GM18951 (cell line): ENCODE results near the gene RUNX1.

Source experiments
- POLR2A ChIP-seq: IDR thresholded peaks from 4 replicates; pipeline ENCODE4 v1.6.1; 2011; ENCODE audit warnings: mild to moderate bottlenecking; ENCODE audit not compliant: insufficient read length, insufficient read depth; ENCODE audit errors: extremely low read depth
- in situ Hi-C: fragments of 300-500 bp; cut with MboI; formaldehyde crosslinking; loops from one replicate; pipeline ENCODE4 v1.12.0; 2022; ENCODE audit warnings: low sequenced_read_pairs, mixed read lengths, inconsistent platforms; ENCODE audit not compliant: unreplicated experiment

The RUNX1 gene

GRCh38 chr21:35026617-35027562, 22.2 kb downstream of the RUNX1 start:
- in situ Hi-C loops = no loop called here

GRCh38 chr21:35026153-35026500, 23.0 kb downstream of the RUNX1 start:
- in situ Hi-C loops = no loop called here
- TF ChIP-seq POLR2A = no peak

More at GRCh38 chr21:35026617-35027562, 22.2 kb downstream of the RUNX1 start:
- TF ChIP-seq POLR2A = no peak

- in situ Hi-C loops = no loop called here
Observed at GRCh38 chr21:35025206-35026152, 23.6 kb downstream of the RUNX1 start.

GRCh38 chr21:35024513-35024912, 24.6 kb downstream of the RUNX1 start:
- TF ChIP-seq POLR2A = no peak
- in situ Hi-C loops = no loop called here

More at GRCh38 chr21:35025206-35026152, 23.6 kb downstream of the RUNX1 start:
- no peak for TF ChIP-seq POLR2A

GRCh38 chr21:35024071-35024420, 25.1 kb downstream of the RUNX1 start:
- in situ Hi-C loops = no loop called here
- TF ChIP-seq POLR2A = no peak

GRCh38 chr21:35023396-35024070, 25.6 kb downstream of the RUNX1 start:
- TF ChIP-seq POLR2A = no peak
- in situ Hi-C loops = no loop called here

- in situ Hi-C loops = no loop called here
- TF ChIP-seq POLR2A = no peak
Observed at GRCh38 chr21:35021546-35021945, 27.6 kb downstream of the RUNX1 start.

- TF ChIP-seq POLR2A = no peak
- in situ Hi-C loops = no loop called here
Observed at GRCh38 chr21:35020902-35021301, 28.2 kb downstream of the RUNX1 start.

GRCh38 chr21:35020436-35020835, 28.7 kb downstream of the RUNX1 start:
- in situ Hi-C loops = no loop called here
- TF ChIP-seq POLR2A = no peak

GRCh38 chr21:35019631-35020032, 29.5 kb downstream of the RUNX1 start:
- TF ChIP-seq POLR2A = no peak
- in situ Hi-C loops = no loop called here

GRCh38 chr21:35017256-35017655, 31.8 kb downstream of the RUNX1 start:
- TF ChIP-seq POLR2A = no peak
- in situ Hi-C loops = no loop called here

GRCh38 chr21:35016517-35017188, 32.4 kb downstream of the RUNX1 start:
- TF ChIP-seq POLR2A = no peak
- in situ Hi-C loops = no loop called here
